Measurements from ENCODE around the gene PDE2A. TPM values are rescaled to one million over a fixed set of nuclear protein-coding genes. Genes with fewer than 3 reads are reported as not detected.

PDE2A gene
- total and polyA plus RNA-seq, 10 of the 15 experiments (the other 5 are each of a cell fraction or from before 2014, with no cell fraction given): 0.06 to 0.15 (median 0.11) TPM; not detected in 6

DNA sequence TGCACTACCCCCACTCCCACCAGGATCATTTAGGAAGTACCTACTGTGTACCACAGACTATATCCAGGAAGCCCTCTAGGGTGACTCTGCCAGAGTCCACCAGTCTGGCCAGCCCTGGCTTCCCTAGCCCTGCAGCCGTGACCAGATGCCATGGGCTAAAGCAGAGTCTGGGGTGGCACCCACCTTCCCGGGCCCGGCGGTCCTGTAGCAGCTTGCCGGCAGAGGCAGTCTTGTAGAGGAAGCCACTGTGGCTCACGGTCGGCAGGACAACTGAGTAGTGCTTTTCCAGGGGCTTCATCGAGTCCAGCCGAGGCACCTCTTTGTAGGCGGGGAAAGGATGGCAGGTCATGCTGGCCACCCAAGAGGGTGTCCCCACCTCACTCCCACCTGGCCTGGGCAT lies 27.2 kb upstream of the PDE2A start:
- Histone ChIP-seq H3K27me3 (replicated peaks in 1 of 2; ENCODE audit: control insufficient read depth in 2 of 2, insufficient read depth in 2 of 2, low read length in 1 of 2) (no peaks in the 10 kb centered on the region), H3K27ac (ENCODE audit: control insufficient read depth, insufficient read depth) (no peak overlapping the region), H3K9me3 (replicated peaks; ENCODE audit: control insufficient read depth, insufficient read depth, low read length) (no peaks in the 10 kb centered on the region), H3K4me2 (ENCODE audit: control insufficient read depth, insufficient read depth) (no peak overlapping the region), H4K20me1 (ENCODE audit: control insufficient read depth, insufficient read depth) (no peaks in the 10 kb centered on the region), H3K4me1 (ENCODE audit: control insufficient read depth, insufficient read depth, low read length) (peaks cover 8% of the 10 kb centered on the region), H3K36me3 (ENCODE audit: control insufficient read depth in 2 of 2, insufficient read depth in 2 of 2, low read length in 1 of 2) (peaks cover 38 to 50% of the 10 kb centered on the region in 2 experiments), H3K9ac (ENCODE audit: control insufficient read depth, insufficient read depth, low read length) (no peak overlapping the region), H3K79me2 (ENCODE audit: control insufficient read depth, insufficient read depth, low read length) (no peaks in the 10 kb centered on the region), H3K4me3 (no peak overlapping the region), H2AFZ (ENCODE audit: control insufficient read depth, low read depth, low read length) (no peak overlapping the region)
- intact Hi-C loops (cut with micrococcal nuclease; ENCODE audit: unreplicated experiment): no loop called here
- no peak for DNase-seq (ENCODE audit: low read depth, low spot score)
- WGBS (ENCODE audit: insufficient coverage, insufficient replicate concordance, low lambda C conversion rate, missing lambda C conversion rate): 90% methylated on average over 10 of the region's 10 CpGs
- SMC1A ChIA-PET (ENCODE audit: uncharacterized antibody, unreplicated experiment): no interaction called here
- TF ChIP-seq POLR2A (IDR thresholded peaks at IDR 0.05; ENCODE audit: low read depth, low read length): 0 out of 2 replicates have a peak, but pooled peaks have one; percentile 3
- TF ChIP-seq CHD2 (IDR thresholded peaks at IDR 0.05; ENCODE audit: borderline replicate concordance, low read depth, low read length): no peak
- CTCF ChIA-PET: interaction anchor here (0.7 to 0.9 kb wide), 2 partner anchors 93 to 95 kb away, joined by 3 read pairs; partner anchors contain the start of gene STARD10
- ATAC-seq: no peak
- no TSS peak for BruUV-seq (replicated peaks)
- POLR2A ChIA-PET: no interaction called here
- RAD21 ChIA-PET (ENCODE audit: unreplicated experiment): no interaction called here
- no peak for FAIRE-seq
- in situ Hi-C loops (cut with MboI): no loop called here

DNA sequence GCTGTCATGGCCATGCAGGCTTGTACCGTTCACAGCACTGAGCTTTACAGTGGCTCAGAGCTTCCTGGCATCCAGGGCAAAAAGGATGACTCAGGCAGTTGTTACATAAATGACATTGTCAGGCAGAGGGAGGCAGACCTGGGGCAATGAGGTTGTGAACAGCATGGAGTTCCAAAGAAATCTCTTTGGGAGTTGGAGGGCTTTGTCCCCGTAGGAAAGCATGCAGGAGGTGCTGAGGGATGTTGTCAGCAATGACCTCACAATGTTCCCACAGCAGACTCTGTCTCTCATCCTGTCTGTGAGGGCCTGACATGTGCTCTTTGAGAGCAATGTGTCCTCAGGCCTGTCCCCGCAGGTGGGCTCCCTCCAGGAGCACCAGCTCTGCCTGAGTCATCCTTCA lies 25.9 kb upstream of the PDE2A start:
- no peak for ATAC-seq
- Histone ChIP-seq H3K4me1 (ENCODE audit: control insufficient read depth, insufficient read depth, low read length) (peaks cover 8% of the 10 kb centered on the region), H3K9ac (ENCODE audit: control insufficient read depth, insufficient read depth, low read length) (no peak overlapping the region), H3K27ac (ENCODE audit: control insufficient read depth, insufficient read depth) (no peak overlapping the region), H3K4me2 (ENCODE audit: control insufficient read depth, insufficient read depth) (no peak overlapping the region), H3K9me3 (replicated peaks; ENCODE audit: control insufficient read depth, insufficient read depth, low read length) (no peaks in the 10 kb centered on the region), H3K27me3 (replicated peaks in 1 of 2; ENCODE audit: control insufficient read depth in 2 of 2, insufficient read depth in 2 of 2, low read length in 1 of 2) (no peaks in the 10 kb centered on the region), H2AFZ (ENCODE audit: control insufficient read depth, low read depth, low read length) (no peak overlapping the region), H4K20me1 (ENCODE audit: control insufficient read depth, insufficient read depth) (no peaks in the 10 kb centered on the region), H3K4me3 (no peak overlapping the region), H3K79me2 (ENCODE audit: control insufficient read depth, insufficient read depth, low read length) (no peaks in the 10 kb centered on the region), H3K36me3 (ENCODE audit: control insufficient read depth in 2 of 2, insufficient read depth in 2 of 2, low read length in 1 of 2) (peaks cover 41 to 54% of the 10 kb centered on the region in 2 experiments)
- FAIRE-seq: no peak
- WGBS (ENCODE audit: insufficient coverage, insufficient replicate concordance, low lambda C conversion rate, missing lambda C conversion rate): 100% methylated on average over 3 of the region's 3 CpGs
- TF ChIP-seq NBN (IDR thresholded peaks at IDR 0.05) (no peak), SRF (IDR thresholded peaks at IDR 0.05; ENCODE audit: low read depth in 2 of 2, low read length in 2 of 2) (no peak)
- TF ChIP-seq, protein P1, sequence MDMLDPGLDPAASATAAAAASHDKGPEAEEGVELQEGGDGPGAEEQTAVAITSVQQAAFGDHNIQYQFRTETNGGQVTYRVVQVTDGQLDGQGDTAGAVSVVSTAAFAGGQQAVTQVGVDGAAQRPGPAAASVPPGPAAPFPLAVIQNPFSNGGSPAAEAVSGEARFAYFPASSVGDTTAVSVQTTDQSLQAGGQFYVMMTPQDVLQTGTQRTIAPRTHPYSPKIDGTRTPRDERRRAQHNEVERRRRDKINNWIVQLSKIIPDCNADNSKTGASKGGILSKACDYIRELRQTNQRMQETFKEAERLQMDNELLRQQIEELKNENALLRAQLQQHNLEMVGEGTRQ (IDR thresholded peaks at IDR 0.05; ENCODE audit: borderline replicate concordance, low read depth, low read length): no peak
- TF ChIP-seq, protein P2, sequence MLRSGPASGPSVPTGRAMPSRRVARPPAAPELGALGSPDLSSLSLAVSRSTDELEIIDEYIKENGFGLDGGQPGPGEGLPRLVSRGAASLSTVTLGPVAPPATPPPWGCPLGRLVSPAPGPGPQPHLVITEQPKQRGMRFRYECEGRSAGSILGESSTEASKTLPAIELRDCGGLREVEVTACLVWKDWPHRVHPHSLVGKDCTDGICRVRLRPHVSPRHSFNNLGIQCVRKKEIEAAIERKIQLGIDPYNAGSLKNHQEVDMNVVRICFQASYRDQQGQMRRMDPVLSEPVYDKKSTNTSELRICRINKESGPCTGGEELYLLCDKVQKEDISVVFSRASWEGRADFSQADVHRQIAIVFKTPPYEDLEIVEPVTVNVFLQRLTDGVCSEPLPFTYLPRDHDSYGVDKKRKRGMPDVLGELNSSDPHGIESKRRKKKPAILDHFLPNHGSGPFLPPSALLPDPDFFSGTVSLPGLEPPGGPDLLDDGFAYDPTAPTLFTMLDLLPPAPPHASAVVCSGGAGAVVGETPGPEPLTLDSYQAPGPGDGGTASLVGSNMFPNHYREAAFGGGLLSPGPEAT (IDR thresholded peaks at IDR 0.05; ENCODE audit: low read depth): no peak
- ChIA-PET RAD21 (ENCODE audit: unreplicated experiment) (interaction anchor here (1.1 kb wide), 1 partner anchor 18 kb away, joined by 3 read pairs; no protein-coding TSS in a partner anchor), POLR2A (no interaction called here), CTCF (interaction anchor here (2.1 kb wide), 1 partner anchor 16 kb away, joined by 5 read pairs; no protein-coding TSS in a partner anchor), SMC1A (ENCODE audit: uncharacterized antibody, unreplicated experiment) (no interaction called here)
- BruUV-seq (replicated peaks): no TSS peak
- in situ Hi-C loops (cut with MboI) (no loop called here), intact Hi-C loops (cut with micrococcal nuclease; ENCODE audit: unreplicated experiment) (no loop called here)
- no peak for DNase-seq (ENCODE audit: low read depth, low spot score)
